IPS-NIHi7 (cell line): ENCODE data around the gene MAN1A1.

Experiments
- DNase-seq: peaks from one replicate; pipeline ENCODE4 v3.0.0; 2012; ENCODE audit warnings: mixed read lengths; ENCODE audit errors: extremely low spot score

Gene MAN1A1

DNA sequence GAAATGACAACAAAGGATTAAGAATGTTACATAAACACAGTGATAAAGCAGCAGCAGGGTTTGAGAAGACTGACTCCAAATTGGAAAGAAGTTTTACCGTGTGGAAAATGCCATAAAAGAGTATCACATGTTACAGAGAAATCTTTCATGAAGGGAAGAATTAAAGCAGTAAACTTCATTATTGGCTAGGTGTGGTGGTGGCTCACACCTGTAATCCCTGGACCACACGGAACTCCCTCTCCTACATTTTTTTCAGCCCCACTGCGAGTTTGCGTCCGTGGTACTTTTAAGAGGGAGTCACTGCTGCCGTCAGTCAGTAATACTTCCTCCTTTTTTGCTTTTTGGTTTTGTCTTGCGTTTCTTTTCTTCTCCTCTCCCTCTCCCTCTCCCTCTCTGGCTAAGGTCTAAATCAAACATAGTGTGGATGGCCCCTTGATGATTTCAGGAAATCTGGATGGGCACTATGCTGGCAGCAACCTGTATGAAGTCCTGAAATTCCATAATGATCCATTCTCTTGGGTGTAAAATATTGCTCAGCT lies 112.3 kb downstream of the MAN1A1 start:
- no peak for DNase-seq

DNA sequence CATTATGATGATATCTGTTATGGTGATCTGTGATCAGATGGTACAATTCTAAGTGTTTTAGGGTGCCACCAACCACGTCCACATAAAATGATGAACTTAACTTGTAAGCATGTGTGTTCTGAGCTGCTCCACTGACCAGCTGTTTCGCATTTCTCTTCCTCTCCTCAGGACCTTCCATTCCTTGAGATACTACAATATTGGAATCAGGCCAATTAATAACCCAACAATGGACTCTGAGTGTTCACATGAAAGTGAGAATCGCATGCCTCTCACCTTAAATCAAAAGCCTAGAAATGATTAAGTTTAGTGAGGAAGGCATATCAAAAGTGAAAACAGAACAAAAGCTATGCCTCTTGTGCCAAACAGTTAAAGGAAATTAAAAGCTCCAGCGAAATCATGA lies 114.6 kb downstream of the MAN1A1 start:
- no peak for DNase-seq

DNA sequence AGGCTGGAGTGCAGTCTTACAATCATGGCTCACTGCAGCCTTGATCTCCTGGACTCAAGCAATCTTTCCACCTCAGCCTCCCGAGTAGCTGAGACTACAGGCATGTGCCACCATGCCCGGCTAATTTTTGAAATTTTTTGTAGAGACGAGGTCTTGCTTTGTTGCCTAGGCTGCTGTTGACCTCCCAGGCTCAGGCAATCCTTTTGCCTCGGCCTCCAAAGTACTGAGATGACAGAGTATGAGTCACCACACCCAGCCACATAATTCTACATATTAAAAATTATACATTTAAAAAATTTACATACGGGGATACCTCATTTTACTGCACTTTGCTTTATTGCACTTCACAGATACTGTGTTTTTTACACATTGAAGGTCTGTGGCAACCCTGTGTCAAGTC lies 115.1 kb downstream of the MAN1A1 start:
- DNase-seq = no peak

DNA sequence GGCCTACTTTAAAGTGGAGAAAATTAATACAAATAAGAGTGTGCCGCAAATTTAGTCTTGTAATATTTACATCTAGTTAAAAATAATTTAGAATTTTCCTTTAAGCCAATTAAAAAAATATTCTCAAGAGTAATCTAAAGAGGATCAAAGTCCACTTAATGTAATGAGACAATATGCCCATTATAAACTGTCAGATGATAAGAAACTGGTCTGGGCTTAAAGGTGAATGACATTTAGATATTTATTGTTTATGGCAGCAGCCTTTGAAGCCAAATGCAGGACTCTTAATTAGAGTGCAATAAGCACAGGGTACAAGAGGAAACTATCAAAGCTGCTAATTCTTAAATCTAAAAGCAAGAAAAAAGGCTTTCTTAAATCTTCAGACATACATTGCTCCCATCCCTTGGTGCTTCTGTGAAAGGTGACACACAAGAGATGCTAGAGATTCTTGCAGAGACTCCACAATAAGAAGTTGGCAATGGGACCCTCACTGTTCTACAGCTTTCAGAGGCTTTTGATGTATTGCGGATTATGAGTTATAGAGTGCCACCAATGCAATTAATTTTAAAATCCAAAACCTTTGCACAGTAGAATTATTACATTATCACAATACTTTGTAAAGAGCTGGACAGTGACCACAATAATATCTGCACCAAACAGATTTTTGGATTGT lies 116.1 kb downstream of the MAN1A1 start:
- no peak for DNase-seq

DNA sequence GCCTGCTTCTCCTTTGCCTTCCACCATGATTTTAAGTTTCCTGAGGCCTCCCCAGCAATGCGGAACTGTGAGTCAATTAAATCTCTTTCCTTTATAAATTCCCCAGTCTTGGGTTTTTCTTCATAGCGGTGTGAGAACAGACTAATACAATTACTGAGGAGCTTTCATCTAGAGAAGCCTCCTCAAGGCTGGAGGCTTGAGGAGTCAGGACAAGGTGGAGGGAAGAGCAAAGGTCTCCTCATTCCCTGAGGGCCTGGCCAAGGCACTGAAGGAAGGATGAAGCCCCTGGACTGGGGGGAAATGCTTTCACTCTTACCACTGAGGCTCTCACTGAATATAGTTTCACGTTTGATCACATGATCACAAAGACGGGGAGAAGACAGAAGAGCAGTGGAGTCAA lies 118.2 kb downstream of the MAN1A1 start:
- no peak for DNase-seq

DNA sequence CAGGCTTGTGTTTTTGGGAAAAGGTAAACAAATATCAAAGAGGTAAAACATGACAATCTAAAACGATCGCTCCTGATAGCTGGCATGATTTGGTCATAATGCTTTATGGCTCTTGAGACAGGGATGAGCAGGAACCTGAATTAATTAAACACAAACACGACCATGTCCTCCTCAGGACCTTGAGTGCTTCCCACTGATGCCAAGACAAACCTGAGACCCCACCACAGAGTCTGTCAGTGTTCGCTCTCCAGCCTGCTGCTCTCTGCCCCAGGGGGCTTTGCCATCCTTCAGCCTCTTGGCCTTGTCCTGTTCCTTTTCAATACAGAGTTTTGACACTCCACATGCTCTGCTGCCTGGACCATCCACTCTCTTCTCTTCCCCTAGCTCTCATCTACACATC lies 119.4 kb downstream of the MAN1A1 start:
- DNase-seq = no peak

DNA sequence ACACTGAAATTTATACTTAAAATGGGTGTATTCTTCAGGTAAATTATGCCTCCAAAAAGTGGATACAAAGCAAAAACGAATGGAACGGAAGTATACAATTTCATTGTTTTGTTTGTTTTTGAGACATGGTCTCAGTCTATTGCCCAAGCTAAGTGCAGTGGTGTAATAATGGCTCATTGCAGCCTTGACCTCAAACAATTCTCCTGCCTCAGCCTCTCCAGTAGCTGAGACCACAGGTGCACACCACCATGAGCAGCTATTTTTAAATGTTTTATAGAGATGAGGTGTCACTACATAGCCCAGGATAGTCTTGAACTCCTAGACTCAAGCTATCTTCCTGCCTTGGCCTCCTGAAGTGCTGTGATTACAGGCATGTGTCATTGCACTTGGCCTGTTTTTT lies 122.2 kb downstream of the MAN1A1 start:
- DNase-seq = no peak

DNA sequence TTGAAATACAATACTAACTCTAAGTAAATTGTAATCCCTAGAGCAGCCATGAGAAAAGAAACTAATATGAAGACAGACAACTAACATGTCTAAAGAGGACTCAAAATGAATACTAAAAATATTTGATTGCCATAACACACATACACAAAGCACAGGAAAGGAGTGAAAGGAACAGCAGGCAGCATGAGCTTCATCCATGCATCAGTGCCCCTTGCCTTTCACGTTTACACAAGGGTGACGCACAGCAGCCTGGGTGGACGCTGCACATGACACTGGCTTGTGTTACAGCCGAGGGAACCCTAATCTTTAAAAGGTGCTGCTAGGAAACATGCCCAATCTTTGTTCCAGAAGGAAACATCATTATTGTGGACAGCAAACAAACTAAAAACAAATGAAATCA lies 123.5 kb downstream of the MAN1A1 start:
- no peak for DNase-seq

DNA sequence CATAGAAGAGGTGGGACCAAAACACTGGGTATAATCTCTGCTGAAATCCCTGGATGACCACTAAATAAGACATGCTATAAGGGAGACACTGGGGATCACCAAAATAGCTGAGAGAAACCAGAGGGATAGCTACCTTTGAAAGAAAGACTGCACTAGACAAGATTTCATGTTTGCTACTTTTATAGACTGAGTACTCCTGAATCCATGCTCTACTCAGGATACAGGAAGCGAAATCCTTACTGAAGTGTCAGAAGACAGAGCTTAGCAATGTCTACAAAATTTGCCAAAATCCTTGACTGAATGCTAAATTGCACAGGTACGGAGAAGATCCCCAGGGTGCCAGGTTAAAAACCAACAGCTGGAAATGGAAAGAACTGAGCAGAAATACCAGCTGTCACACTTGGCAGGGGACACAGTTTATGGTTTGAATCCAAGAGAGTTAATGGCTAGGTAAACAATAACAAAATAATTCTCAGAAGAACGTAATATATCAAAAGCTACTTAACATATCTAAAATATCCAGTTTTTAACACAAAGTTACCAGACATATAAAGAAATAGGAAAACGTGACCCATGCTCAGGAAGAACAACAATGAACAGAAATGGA lies 125.4 kb downstream of the MAN1A1 start:
- DNase-seq = no peak

DNA sequence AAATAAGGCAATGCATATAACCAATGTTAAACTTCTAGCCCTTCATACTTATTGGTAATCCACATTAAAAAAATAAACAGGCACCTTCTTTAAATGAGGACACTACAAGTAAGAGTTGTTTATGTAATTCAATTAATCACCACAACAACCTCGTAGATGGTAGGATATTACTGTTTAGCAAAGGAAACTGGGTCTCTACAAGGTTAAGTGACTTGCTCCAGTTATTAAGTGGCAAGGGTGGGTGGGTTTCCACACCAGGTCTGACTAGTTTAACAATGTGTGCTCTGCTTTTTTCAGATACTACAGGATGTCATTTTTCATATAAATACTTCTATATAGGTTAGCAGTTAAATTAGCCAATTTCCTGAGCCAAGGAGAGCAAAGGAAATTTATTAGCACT lies 129.1 kb downstream of the MAN1A1 start:
- no peak for DNase-seq

DNA sequence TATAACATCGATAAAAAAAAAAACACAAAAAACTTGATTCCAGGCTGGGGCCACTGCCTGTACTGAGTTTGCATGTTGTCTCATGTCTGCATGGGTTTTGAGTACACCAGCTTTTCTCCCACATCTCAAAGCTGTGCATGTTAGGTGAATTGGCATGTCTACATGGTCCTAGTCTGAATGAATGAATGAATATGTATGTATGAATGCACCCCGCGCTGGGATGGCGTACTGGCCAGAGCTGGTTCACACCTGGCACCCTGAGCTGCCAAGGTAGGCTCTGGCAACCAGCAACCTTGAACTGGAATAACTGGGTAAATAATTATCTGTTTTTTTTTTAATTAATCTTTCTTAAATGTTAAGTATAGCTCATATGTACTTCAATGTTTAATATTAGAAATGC lies 131.0 kb downstream of the MAN1A1 start:
- DNase-seq = no peak

DNA sequence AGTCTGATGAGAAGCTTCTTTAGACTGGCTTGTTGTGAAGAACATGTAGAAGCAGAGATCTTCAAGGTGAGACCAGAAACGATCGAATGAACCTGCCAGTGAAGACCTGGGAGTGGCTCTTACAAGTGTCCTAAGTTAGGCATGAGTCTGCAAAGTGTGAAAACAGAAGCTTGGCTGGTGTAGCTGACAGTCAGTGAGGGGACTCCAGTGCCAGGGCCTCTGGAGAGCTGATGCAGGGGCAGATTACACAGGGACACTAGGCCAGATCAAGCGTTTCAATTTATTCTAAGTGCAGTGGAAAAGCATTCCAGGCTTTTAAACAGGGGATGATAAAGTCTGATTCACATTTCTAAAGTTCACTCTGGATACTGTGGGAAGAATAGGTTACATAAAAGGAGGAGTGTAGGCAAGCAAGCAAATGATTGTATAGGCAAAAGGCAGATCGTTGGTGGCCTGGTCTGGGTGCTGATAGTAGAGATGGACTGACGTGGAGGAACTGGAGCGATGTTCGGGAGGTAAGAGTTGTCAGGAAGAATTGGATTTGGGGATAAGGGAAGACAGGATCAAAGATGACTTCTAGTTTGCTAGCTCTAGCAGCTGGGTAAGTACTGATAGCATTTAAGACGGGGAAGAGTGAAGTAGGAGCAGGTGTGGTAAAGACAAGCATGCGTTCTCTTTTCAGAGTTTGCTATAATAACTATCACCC lies 133.5 kb downstream of the MAN1A1 start:
- DNase-seq = no peak

DNA sequence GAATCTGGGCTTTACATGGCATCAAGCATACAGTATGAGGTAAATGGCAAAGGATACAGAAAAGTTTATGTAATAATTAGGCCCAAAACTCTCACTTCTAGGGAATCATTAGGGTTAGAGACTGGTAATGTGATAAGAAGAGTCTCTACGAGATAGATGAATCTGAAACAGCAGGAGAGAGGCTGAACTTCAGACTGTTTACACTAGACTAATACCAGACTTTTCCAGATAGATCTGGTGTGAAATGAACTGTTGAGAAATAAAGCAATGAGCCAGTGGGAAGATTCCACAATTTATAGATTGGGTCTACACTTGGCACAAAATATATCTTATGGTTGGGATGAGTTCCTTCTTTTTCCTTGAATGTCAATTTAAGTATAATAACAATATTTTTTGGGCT lies 134.3 kb downstream of the MAN1A1 start:
- DNase-seq = no peak

DNA sequence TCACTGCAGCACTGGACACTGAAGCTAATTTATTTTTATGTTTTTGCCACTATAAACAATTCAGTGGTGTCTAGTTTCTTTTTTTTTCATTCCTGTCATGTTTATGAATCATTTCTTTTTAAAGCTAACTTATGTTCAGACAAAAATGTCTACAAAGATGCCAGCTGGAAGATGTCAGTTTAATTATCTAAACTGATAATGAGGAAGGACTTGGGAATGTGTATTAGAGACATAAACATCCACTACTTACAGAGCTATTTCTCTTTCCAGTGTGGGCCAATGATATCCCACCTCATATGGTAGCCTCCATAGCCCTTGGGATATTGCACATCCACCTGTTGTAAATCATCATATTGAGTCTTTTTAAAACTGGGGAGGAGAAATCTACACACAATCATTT lies 139.0 kb downstream of the MAN1A1 start:
- no peak for DNase-seq

DNA sequence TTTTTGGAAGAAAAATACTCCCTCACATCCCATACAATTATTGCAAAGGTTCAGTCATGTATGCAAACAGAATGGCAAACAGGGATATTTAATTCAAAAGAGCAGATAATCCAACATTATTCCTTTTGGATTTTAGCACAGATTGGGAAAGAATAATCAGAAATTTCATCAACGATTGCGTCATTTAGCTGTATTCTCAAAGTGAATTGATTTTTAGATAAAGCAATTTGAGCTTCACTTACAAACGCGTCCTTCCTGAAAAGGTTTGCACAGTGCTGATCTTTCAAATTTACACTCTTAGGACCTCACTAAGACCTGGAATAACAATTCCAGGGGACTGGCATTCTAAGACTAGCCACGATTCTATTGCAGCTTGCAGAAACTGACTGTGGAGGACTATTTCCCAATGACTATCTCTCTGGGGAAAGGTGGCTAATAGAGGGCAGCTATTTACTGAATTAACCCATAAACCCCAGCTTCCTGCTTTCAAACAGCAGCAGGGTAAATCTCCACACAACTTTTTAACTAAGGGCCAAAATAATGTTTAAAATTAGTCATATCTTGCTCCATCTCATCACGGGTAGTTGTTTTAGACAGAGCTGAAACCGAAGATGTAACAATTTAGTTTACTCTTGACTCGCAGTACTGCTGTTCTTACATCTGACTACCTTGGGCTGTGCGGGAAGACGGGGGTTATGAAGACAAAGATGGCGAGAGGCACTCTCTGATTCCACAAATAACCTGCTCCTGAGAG lies 139.9 kb downstream of the MAN1A1 start:
- DNase-seq = no peak

DNA sequence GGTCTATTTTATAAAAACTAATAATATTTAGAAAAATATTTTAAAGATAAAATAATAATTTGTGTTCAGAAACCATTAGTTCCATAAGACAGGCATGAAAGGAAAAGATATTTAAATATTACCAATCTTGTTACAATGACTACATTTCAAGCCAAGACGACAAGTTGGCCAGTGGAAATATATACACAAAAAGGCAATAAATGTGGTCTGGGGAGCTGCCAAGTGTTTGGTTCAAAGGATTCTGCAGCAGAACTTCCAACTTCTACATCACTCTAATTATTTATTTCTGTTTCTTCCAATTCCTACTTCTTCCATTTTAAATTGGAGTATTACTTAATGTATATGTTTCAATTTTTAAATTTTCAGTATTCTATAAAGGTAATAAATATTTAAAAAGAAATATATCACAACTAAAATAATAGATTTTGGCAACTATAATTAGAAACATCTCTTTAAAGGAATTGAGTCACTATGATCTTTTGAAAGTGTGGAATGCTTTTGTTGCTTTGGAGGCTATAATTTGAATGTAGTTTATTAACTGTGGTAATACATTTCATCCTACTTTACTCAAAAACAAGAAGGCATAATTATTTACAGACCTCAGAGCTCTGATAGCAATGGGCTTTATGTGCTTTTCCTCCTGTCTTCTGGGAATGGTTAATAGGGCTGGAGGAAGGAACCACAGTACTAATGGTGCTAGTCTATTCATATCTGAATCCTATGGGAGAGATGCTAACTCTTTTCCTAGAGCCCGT lies 141.4 kb downstream of the MAN1A1 start:
- DNase-seq = no peak

DNA sequence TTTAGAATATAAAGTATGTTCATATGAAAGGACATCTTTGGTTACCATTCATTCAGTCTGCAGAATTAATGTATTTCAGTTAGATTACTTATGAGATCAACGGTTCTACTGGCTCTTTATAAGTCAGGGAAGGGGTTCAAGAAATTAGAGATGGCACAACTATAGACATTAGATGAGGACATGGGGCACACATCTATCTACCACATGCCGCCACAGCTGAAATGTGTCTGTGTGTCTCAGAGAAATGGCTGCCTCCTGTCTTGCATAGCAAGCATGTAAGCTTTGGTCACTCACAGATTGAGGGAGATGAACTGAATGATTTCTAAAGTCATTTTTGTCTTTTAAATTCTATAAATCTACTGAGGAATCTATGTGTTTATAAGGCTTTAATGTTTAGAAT lies 142.2 kb downstream of the MAN1A1 start:
- no peak for DNase-seq

DNA sequence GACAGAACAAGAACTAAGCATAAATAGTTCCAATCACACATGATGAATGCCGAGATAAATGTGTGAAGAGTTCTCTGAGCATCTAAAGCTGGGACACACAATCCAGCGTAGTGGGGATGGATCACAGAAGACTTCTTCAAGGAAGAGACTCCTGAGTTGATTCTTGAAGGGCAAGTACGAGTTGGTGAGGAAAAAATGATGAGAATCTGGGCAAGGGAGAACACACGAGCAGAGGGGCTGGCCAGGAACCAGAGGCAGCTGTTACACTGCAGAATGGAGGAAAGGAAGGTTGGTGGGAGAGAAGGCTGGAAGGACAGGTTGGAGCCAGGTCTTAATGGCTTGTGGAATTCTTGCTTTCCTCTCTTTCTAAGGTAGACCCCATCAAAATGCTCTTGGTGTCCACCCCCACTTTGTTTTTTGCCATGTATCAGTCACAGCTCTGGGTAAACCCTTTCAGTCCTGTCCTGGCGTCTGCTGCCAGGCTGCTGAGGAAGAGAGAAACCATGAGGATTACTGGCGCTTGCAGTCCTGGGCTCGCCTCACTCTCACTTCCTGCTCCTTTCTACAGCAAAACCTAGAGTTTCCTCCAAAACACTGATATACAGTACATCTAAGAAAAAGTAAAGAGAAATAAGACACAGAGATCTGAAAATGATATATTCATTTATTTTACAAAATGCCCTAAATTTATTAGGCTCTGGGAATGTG lies 143.5 kb downstream of the MAN1A1 start:
- DNase-seq = no peak

DNA sequence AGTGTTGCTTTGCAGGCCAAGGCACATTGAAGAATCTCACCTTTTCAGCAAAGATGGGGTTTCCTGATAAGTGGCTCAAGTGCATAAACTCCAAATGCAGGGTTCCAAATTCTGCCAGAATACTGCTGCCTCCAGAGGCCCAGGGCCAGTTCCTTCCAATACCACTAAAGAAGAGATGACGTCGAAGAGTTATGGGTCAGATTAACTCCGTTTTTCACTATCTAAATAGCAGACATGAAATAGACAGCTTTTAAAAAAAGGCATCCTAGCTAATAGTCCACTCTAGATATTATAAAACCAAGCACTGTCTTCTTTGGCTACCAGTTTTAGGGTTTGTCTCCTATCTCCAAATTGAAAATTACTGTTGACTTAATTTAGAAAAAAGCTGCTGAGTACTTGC lies 144.8 kb downstream of the MAN1A1 start:
- no peak for DNase-seq

DNA sequence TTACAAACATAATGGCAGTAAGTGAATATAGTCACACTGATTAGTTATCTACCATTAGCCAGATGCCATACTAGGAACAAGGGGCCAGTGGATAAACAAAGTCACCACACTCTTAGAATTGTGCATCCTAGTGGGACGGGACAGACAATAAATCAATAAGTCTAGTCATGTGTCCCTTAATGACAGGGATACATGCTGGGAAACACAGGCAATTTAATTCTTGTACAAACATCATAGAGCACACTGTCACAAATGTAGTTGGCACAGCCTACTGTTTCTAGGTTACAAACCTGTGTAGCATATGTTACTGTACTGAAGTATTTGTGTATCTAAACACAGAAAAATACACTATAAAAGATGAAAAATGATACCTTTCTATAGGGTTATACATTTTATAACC lies 148.1 kb downstream of the MAN1A1 start:
- no peak for DNase-seq
